ENCODE results near the gene CDK10.

GRCh38 chr16:89691986-89692569 lies 5.6 kb downstream of the CDK10 start:
- TF ChIP-seq FOXK2 (IDR thresholded peaks at IDR 0.05) (no peak), FOXA1 (IDR thresholded peaks at IDR 0.05) (no peak)

Data from HEK293T (cell line).